Sciatic nerve (tissue), 2 donors: ENCODE data around the gene PTPN9. TPM values are rescaled to one million over a fixed set of nuclear protein-coding genes. Genes with fewer than 3 reads are reported as not detected.
"Not testable (repeated sequence)": the region's sequence is repeated elsewhere in the genome, so short reads cannot be mapped to it uniquely, and the experiment has no call there.

Experiments used
- ATAC-seq: fragments of 200-7000 bp; cut with Tn5 transposase; one replicate; pipeline ENCODE4 v1.9.1; 2020; ENCODE audit warnings: mild to moderate bottlenecking, moderate library complexity
- DNase-seq: peaks from one replicate; pipeline ENCODE4 v3.0.0-alpha.2; 2020; ENCODE audit warnings: low spot score
- intact Hi-C: fragments of 100-400 bp; cut with DNase I; formaldehyde crosslinking; loops from one replicate; pipeline ENCODE4 v1.14.2; 2022
- total RNA-seq: library from RNA; stranded (reverse); fragmentation: NEBNext Ultra II Directional; extraction: Animal tissue kit (Norgen Biotek cat#: 25700); gene quantifications from one replicate; pipeline ENCODE4 v1.2.1, GENCODE V29; 2021
- donor health status: DM: no; HTN: no; CAD: no.
- donor health status: DM: no; HTN: no; CAD: no.

PTPN9 gene
- total RNA-seq, 1 donor from 2014 or later, result 45.3 TPM

DNA sequence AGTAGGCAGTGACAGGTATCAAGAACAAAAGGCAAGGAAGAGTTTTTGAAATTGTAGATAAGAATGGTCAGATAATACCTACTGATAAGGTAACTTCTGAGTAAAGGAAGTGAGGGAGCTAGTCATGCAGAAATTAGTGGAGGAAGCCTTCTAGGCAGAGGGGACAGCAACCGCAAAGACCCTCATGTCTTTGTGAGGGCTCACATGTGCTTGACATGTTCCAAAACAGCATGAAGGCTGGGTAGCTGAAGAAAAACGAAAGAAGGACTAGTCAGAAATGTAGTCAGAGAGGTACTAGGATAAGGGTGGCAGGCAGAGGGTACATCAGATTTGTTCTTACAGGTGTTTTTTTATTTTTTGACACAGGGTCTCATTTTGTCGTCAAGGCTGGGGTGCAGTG, 133.0 kb downstream of the PTPN9 start:
- no peak for DNase-seq
- intact Hi-C loops, result no loop called here
- ATAC-seq, result no peak

DNA sequence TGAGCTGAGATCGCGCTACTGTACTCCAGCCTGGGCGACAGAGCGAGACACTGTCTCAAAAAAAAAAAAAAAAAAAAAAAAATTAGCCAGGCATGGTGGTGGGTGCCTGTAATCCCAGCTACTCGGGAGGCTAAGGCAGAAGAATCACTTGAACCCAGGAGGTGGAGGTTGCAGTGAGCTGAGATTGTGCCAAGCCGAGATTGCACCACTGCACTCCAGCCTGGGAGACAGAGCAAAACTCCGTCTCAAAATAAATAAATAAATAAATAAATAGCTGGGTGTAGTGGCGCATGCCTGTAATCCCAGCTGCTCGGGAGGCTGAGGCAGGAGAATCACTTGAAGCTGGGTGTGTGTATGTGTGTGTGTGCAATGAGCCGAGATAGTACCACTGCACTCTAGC, 133.8 kb downstream of the PTPN9 start:
- DNase-seq, intact Hi-C loops, ATAC-seq: not testable (repeated sequence)

DNA sequence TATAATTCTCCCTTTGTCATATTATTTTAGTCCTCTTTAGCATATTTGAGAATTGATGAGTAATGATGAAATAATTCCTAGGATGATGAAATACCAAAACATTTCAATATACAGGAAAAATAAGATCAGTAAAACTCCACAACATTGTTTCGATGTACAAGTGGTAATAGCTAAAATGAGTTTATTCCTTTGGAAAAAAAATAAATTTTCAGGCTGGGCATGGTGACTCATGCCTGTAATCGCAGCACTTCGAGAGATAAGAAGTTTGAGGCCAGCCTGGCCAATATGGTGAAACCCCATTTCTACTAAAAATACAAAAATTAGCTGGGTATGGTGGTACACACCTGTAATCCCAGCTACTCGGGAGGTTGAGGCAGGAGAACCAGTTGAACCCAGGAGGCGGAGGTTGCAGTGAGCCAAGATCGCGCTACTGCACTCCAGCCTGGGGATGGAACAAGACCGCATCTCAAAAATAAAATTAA, 135.1 kb downstream of the PTPN9 start:
- not testable (repeated sequence) for DNase-seq

DNA sequence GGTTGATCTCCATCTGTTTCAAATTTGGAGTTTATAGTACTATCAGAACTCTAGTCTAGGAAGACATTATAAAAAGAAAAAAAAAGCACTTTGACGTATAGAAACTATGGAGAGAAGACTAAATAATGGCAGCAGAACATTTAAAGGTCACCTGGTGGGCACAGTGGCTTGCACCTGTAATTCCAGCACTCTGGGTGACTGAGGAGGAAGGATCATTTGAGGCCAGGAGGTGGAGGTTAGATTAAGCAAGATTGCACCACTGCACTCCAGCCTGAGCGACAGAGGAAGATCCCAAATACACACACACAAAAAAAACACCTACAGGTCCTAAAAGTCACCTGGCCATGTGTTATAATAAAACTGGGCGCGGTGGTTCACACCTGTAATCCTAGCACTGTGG, 141.4 kb downstream of the PTPN9 start:
- intact Hi-C loops, result no loop called here
- DNase-seq (no peak), ATAC-seq (no peak)

More for the DNA sequence above, 135.1 kb downstream of the PTPN9 start:
- intact Hi-C loops, ATAC-seq: not testable (repeated sequence)

DNA sequence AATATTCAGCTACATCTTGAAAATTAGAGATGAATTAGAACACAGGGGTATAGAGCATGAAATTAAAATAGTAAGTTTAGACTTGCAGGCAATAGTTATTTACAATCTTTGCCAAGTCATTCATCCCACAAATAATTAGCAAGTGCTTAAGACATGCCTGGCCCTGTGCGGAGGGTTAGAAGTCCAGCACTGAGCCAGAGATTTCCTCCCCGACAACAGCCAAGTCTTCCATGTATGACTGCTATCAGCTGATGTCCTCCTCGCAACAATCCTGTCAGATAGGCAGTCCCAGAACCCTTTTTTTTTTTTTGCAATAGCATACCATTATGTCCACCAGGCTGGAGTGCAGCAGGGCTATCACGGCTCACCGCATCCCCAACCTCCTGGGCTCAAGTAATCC, 142.2 kb downstream of the PTPN9 start:
- no peak for ATAC-seq
- intact Hi-C loops, result no loop called here
- DNase-seq, result no peak

DNA sequence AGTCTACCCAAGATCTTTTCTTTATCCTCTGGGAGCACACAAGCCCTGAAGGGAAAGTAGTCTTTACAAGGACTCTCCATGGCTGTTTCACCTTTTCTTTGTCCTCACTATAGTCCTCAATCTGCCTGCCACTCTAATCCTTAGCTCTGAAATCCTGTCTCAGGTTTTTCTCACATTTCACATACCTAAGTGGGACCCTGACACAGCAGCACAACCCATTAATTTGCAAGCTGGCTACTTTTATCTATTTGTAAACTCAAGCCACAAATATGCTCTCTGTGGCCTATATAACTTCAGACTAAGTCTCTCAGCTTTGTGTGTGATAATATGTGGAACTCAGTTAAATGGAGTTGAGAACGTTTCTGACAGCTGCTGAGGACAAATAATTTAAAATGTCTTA, 147.4 kb downstream of the PTPN9 start:
- ATAC-seq, result no peak
- no peak for DNase-seq
- intact Hi-C loops, result no loop called here

DNA sequence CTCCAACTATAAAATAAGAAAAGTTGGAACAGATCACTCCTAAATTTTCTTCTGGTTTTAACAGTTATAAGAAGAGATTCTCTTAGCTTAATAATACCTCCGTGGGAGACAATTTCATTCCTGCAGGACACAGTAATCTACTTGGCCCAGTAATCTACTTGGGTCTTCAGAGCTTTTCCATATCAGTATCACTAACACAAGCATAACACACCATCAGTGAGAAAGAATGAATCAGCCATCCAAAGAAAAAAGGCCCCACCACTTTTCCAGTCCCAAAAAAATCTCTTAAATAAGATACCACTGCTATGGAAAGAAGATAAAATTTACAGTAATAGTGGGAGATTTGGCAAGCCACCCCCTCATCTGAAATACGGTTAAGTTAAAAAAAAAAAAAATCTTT, 147.8 kb downstream of the PTPN9 start:
- intact Hi-C loops, result no loop called here
- no peak for ATAC-seq
- no peak for DNase-seq

DNA sequence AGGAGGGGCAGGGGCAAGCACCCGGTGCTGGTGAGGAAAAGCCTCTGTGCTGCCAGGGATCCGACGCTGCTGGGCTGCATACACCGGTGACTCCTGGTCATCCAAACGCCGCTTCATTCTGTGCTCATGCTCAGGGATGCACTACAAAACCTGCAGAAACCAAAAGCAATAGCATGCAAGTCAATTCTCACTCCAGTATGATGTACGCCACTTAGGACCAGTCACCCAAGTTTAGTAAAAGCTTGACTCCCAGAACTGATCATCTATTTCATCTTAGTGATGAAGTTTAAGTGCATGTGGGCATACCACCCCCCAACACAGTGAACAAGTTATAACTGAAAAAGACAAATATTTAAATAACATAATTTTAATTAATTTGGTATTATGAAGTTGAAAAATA, 148.9 kb downstream of the PTPN9 start:
- DNase-seq, result no peak
- no peak for ATAC-seq
- intact Hi-C loops, result no loop called here

DNA sequence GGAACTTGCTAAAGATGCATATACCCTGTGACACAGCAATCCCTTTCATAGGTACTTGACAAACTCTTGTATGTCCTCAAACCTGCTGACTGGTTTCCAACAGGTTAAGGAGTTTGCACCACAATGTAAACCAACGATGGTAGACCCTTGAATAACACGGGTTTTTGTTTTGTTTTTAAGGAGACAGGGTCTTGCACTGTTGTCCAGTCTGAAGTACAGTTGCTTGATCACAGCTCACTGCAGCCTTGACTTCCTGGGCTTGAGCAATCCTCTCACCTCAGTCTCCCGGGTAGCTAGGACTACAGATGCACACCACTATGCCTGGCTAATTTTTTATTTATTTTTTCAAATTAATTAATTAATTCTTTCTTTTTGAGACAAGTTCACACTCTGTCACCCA, 151.0 kb downstream of the PTPN9 start:
- ATAC-seq (no peak), DNase-seq (no peak)
- intact Hi-C loops, result no loop called here

DNA sequence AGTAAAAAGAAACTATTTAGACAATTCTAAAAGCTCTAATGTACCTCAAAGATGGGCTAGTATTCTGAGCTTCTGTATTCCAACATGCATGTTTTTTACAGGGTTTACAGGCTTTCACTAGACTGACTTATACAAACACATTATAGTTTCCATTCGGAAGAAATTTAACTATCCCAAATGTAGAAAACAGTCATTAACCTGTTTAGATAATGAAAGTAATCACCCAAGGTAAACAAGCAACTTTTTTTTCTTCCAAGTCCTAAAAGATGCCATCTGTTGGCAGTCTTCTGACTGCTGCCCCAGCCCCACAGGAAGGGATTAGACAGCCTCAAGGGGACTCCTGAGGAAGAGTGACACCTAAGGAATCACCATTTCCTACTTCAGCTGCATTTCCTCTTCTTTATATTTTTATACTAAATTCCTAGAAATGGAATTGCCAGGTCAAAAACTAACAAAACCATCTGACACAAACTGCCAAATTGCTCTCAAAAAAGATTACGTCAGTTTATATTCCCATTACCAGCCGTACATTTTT, 153.1 kb downstream of the PTPN9 start:
- ATAC-seq, result no peak
- no peak for DNase-seq
- intact Hi-C loops, result no loop called here

DNA sequence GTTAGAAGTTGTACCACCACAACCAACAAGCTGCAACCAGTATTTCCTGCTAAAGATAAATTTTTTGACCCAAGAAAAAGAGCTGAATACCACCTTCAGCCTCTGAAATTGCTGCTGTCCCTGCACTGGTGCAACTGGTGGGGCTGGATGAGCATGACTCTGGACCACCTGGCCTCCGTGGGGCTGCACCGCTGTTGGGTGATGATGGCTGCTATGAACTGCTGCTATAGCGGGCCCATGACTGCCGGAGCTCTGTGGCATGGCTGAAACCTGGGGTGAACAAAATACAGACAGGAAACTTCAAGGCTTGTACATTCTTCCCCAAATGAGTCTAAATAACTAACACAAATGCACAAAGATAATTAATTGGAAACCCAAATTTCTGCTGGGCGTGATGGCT, 156.6 kb downstream of the PTPN9 start:
- ATAC-seq (no peak), DNase-seq (no peak)
- intact Hi-C loops, result no loop called here

DNA sequence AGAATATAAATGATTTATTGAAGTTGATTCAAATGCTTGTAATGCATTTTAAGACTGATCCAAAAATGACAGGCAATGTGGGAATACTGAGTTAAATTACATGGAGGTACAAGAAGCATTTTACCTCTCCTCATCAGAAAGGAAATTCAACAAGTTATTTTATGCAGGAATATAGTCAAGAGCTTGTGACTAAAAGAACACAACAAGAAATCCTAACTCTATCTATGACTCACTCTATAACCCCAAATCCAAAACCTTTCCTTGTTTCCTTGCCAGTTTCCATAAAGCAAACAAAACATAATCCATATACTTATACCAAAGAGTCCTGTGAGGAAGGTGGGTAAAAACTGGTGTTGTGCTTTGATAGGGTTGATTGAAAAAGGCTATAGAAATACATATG, 158.4 kb downstream of the PTPN9 start:
- intact Hi-C loops, result no loop called here
- no peak for DNase-seq
- no peak for ATAC-seq

DNA sequence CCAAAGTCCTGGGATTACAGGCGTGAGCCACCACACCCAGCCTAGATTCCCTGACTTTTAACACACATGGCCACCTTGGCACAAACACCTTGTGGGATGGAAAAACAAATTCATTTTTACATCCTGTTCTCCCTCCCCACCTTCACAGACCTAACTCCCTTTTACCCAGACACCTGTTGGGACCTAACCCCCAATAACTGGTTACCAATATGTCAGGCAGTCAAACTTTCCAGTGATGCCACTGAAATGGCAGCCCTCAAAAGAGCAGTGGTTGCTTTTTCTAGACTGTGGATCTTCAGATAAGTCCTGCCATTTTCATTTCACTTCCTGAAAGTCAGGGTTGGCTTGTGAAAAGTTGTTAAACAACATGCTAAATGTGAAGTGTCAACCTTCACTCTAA, 162.5 kb downstream of the PTPN9 start:
- DNase-seq (no peak), ATAC-seq (no peak)
- intact Hi-C loops, result no loop called here

Other genes with a start within 250 kb of the PTPN9 start
- 36.8 TPM for gene COMMD4, start 243.3 kb downstream of the PTPN9 start, total RNA-seq
- 51.6 TPM for gene NEIL1, start 232.3 kb downstream of the PTPN9 start, total RNA-seq
- gene MAN2C1, start 210.7 kb downstream of the PTPN9 start, total RNA-seq, result 231 TPM
- gene SIN3A, start 127.6 kb downstream of the PTPN9 start, total RNA-seq, result 73.6 TPM
- gene SNUPN, start 46.4 kb upstream of the PTPN9 start, total RNA-seq, result 23.7 TPM
- 47.2 TPM for gene IMP3, start 60.9 kb upstream of the PTPN9 start, total RNA-seq
- 33.2 TPM for gene SNX33, start 68.6 kb upstream of the PTPN9 start, total RNA-seq
- gene CSPG4, start 133.5 kb upstream of the PTPN9 start, total RNA-seq, result 57.5 TPM